HEK293T (cell line): ENCODE results near the gene DNAH12.
"Not testable (repeated sequence)": the region's sequence is repeated elsewhere in the genome, so short reads cannot be mapped to it uniquely, and the experiment has no call there.

Source experiments
- CTCF ChIA-PET: fragments of 350-600 bp; formaldehyde crosslinking; extraction: SDS; loops from one replicate; lab custom pipeline; 2021; ENCODE audit warnings: antibody characterized with exemption, inconsistent platforms; lab: Yijun Ruan, JAX
- POLR2A ChIA-PET: fragments of 350-600 bp; formaldehyde crosslinking; extraction: SDS; loops from one replicate; lab custom pipeline; 2020; ENCODE audit warnings: antibody characterized with exemption, inconsistent platforms; lab: Yijun Ruan, JAX
- DNase-seq: peaks from one replicate; pipeline ENCODE4 v3.0.0; 2012; ENCODE audit warnings: mixed read lengths; ENCODE audit errors: extremely low spot score
- ARNT ChIP-seq: fragments of 450-650 bp; IDR thresholded peaks from 2 replicates; pipeline ENCODE4 v1.6.1; 2017; ENCODE audit warnings: mild to moderate bottlenecking
- BHLHE40 ChIP-seq: fragments of 450-650 bp; IDR thresholded peaks from 2 replicates; pipeline ENCODE4 v1.6.1; 2016; ENCODE audit warnings: mild to moderate bottlenecking, moderate library complexity, borderline replicate concordance
- CTBP1 ChIP-seq: fragments of 450-650 bp; IDR thresholded peaks from 2 replicates; pipeline ENCODE4 v1.6.1; 2016; ENCODE audit warnings: borderline replicate concordance
- ELF4 ChIP-seq: fragments of 450-650 bp; IDR thresholded peaks from 2 replicates; pipeline ENCODE4 v1.6.1; 2017; ENCODE audit warnings: antibody characterized with exemption
- FOXA1 ChIP-seq: fragments of 450-650 bp; IDR thresholded peaks from 2 replicates; pipeline ENCODE4 v1.6.1; 2016; ENCODE audit warnings: mild to moderate bottlenecking
- FOXK2 ChIP-seq: fragments of 450-650 bp; IDR thresholded peaks from 2 replicates; pipeline ENCODE4 v1.6.1; 2016; ENCODE audit warnings: mild to moderate bottlenecking
- FOXM1 ChIP-seq: fragments of 450-650 bp; IDR thresholded peaks from 2 replicates; pipeline ENCODE4 v1.6.1; 2017; ENCODE audit warnings: mild to moderate bottlenecking, borderline replicate concordance
- HDGF ChIP-seq: fragments of 450-650 bp; IDR thresholded peaks from 2 replicates; pipeline ENCODE4 v1.6.1; 2017; ENCODE audit warnings: antibody characterized with exemption, borderline replicate concordance
- L3MBTL2 ChIP-seq: fragments of 450-650 bp; conservative IDR thresholded peaks from 2 replicates; pipeline ENCODE4 v1.6.1; 2016; ENCODE audit warnings: mild to moderate bottlenecking
- LEF1 ChIP-seq: fragments of 450-650 bp; IDR thresholded peaks from 2 replicates; pipeline ENCODE4 v1.6.1; 2017; ENCODE audit warnings: mild to moderate bottlenecking, borderline replicate concordance
- NFRKB ChIP-seq: fragments of 450-650 bp; IDR thresholded peaks from 2 replicates; pipeline ENCODE4 v1.6.1; 2016; ENCODE audit warnings: mild to moderate bottlenecking, moderate library complexity
- SP1 ChIP-seq: fragments of 450-650 bp; IDR thresholded peaks from 2 replicates; pipeline ENCODE4 v1.6.1; 2017
- SUZ12 ChIP-seq: fragments of 450-650 bp; IDR thresholded peaks from 2 replicates; pipeline ENCODE4 v1.6.1; 2016; ENCODE audit warnings: mild to moderate bottlenecking
- TARDBP ChIP-seq: fragments of 450-650 bp; IDR thresholded peaks from 2 replicates; pipeline ENCODE4 v1.6.1; 2016
- ZNF384 ChIP-seq: fragments of 450-650 bp; IDR thresholded peaks from 2 replicates; pipeline ENCODE4 v1.6.1; 2016
- TF ChIP-seq, protein P1 (sequence below): fragments of 450-650 bp; IDR thresholded peaks from 2 replicates; pipeline ENCODE4 v1.6.1; 2016

DNAH12 gene

DNA sequence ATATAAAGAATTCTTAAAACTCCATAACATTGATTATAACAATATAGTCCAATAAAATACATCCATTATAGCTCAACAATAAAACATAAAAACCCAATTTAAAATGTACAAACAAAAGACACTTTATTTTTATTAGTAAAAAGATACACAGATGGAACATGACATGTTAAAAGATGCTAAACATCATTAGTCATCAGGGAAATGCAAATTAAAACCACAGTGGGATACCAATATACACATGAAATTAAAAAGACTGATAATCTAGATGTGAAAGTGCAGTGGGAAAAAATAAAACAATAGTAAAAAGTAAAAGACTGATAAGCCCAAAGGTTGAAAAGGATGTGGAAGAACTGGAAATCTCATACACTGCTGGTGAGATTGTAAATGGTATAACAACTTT is 46.2 kb downstream of the DNAH12 start:
- no peak for DNase-seq
- ChIA-PET POLR2A (no interaction called here), CTCF (interaction anchor here (0.6 kb wide), 1 partner anchor 244 kb away, joined by 3 read pairs; no protein-coding TSS in a partner anchor)
- TF ChIP-seq SUZ12 (no peak), CTBP1 (no peak), SP1 (no peak), LEF1 (no peak), FOXM1 (no peak), BHLHE40 (no peak), TARDBP (no peak), FOXA1 (no peak), ELF4 (no peak), NFRKB (no peak), L3MBTL2 (no peak), ZNF384 (no peak), ARNT (no peak), HDGF (no peak), FOXK2 (no peak)
- TF ChIP-seq, protein P1, sequence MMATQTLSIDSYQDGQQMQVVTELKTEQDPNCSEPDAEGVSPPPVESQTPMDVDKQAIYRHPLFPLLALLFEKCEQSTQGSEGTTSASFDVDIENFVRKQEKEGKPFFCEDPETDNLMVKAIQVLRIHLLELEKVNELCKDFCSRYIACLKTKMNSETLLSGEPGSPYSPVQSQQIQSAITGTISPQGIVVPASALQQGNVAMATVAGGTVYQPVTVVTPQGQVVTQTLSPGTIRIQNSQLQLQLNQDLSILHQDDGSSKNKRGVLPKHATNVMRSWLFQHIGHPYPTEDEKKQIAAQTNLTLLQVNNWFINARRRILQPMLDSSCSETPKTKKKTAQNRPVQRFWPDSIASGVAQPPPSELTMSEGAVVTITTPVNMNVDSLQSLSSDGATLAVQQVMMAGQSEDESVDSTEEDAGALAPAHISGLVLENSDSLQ: no peak

DNA sequence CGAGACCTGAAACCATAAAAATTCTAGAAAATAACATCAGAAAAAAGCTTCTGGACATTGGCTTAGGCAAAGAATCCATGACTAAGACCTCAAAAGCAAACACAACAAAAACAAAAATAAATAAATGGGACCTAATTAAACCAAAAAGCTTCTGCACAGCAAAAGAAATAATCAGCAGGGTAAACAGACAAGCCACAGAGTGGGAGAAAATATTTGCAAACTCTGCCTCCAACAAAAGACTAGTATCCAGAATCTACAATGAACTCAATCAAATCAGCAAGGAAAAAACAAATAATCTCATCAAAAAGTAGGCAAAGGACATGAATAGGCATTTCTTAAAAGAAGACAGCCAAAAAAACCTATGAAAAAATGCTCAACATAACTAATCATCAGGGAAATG is 59.6 kb downstream of the DNAH12 start:
- CTCF ChIA-PET: no interaction called here
- TF ChIP-seq HDGF: no peak
- TF ChIP-seq SUZ12: no peak
- no peak for TF ChIP-seq ZNF384
- TF ChIP-seq CTBP1: no peak
- TF ChIP-seq FOXM1: no peak
- TF ChIP-seq L3MBTL2: no peak
- POLR2A ChIA-PET: no interaction called here

DNA sequence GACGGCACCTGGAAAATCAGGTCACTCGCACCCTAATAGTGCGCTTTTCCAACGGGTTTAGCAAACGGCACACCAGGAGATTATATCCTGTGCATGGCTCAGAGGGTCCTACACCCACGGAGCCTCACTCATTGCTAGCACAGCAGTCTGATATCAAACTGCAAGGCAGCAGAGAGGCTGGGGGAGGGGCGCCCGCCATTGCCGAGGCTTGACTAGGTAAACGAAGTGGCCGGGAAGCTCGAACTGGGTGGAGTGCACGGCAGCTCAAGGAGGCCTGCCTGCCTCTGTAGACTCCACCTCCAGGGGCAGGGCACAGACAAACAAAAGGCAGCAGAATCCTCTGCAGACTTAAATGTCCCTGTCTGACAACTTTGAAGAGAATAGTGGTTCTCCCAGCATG is 67.0 kb downstream of the DNAH12 start:
- POLR2A ChIA-PET, CTCF ChIA-PET, DNase-seq: not testable (repeated sequence)

More for the DNA sequence above, 59.6 kb downstream of the DNAH12 start:
- DNase-seq: no peak

DNA sequence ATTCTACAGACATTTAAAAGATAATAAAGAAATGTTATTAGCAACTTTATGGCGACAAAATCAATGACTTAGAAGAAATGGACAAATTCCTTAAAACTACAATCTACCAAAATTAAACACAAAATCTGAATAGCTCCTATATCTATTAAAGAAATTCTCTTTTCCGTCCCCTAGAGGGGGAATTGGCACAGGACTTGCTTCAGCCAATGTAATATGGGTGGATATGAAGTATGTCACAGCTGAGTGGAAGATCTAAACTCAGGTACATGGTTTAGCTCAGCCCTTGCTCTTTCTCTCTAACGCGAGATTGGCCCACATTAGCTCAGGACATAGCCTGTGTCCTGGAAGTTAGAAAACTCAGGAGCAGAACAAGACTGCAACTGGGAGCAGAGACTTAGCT is 79.3 kb downstream of the DNAH12 start:
- POLR2A ChIA-PET: interaction anchor here (1.1 kb wide), 2 partner anchors 91 kb away, joined by 3 read pairs; partner anchors contain the start of gene PDE12

GRCh38 chr3:57464011-57464410 is 80.1 kb downstream of the DNAH12 start:
- ChIA-PET CTCF (interaction anchor here (0.9 kb wide), 1 partner anchor 20 kb away, joined by 3 read pairs; no protein-coding TSS in a partner anchor), POLR2A (interaction anchor here (1.1 kb wide), 1 partner anchor 92 kb away, joined by 3 read pairs; the partner anchor contains the start of gene PDE12)
- DNase-seq: no peak
- TF ChIP-seq L3MBTL2 (no peak), BHLHE40 (no peak), LEF1 (no peak), FOXA1 (no peak), SUZ12 (no peak), ARNT (no peak), TARDBP (no peak), ZNF384 (no peak), SP1 (no peak), CTBP1 (no peak), NFRKB (no peak), HDGF (no peak), FOXK2 (no peak), FOXM1 (no peak)
- TF ChIP-seq, protein P1: no peak

More for the DNA sequence above, 79.3 kb downstream of the DNAH12 start:
- peak; percentile 16 for DNase-seq
- no peak for TF ChIP-seq TARDBP
- no peak for TF ChIP-seq L3MBTL2
- TF ChIP-seq SP1: no peak
- no peak for TF ChIP-seq NFRKB
- no peak for TF ChIP-seq ARNT
- no peak for TF ChIP-seq SUZ12
- TF ChIP-seq ELF4: no peak
- TF ChIP-seq LEF1: no peak
- no peak for TF ChIP-seq BHLHE40
- TF ChIP-seq, protein P1: no peak
- no peak for TF ChIP-seq HDGF
- TF ChIP-seq CTBP1: no peak
- TF ChIP-seq FOXA1: no peak
- TF ChIP-seq ZNF384: no peak
- CTCF ChIA-PET: interaction anchor here (0.8 kb wide), 1 partner anchor 8 kb away, joined by 3 read pairs; no protein-coding TSS in a partner anchor

GRCh38 chr3:57451150-57451846 is 92.8 kb downstream of the DNAH12 start:
- CTCF ChIA-PET: no interaction called here
- no peak for DNase-seq
- POLR2A ChIA-PET: no interaction called here
- TF ChIP-seq NFRKB: no peak
- TF ChIP-seq ELF4: no peak
- TF ChIP-seq BHLHE40: no peak
- TF ChIP-seq HDGF: no peak
- TF ChIP-seq FOXA1: no peak
- TF ChIP-seq SP1: no peak
- TF ChIP-seq SUZ12: no peak
- TF ChIP-seq, protein P1: no peak
- TF ChIP-seq L3MBTL2: no peak
- no peak for TF ChIP-seq FOXK2
- no peak for TF ChIP-seq FOXM1
- TF ChIP-seq ARNT: no peak
- no peak for TF ChIP-seq LEF1
- no peak for TF ChIP-seq TARDBP

DNA sequence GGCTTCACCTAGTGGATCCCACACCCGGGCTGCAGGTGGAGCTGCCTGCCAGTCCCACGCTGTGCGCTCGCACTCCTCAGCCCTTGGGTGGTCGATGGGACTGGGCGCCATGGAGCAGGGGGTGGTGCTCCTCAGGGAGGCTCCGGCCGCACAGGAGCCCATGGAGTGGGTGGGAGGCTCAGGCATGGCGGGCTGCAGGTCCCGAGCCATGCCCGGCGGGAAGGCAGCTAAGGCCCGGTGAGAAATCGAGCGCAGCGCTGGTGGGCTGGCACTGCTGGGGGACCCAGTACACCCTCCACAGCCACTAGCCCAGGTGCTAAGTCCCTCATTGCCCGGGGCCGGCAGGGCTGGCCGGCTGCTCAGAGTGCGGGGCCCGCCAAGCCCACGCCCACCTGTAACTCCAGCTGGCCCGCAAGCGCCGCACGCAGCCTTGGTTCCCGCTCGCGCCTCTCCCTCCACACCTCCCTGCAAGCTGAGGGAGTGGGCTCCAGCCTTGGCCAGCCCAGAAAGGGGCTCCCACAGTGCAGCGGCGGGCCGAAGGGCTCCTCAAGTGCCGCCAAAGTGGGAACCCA is 94.8 kb downstream of the DNAH12 start:
- CTCF ChIA-PET, POLR2A ChIA-PET, DNase-seq: not testable (repeated sequence)

DNA sequence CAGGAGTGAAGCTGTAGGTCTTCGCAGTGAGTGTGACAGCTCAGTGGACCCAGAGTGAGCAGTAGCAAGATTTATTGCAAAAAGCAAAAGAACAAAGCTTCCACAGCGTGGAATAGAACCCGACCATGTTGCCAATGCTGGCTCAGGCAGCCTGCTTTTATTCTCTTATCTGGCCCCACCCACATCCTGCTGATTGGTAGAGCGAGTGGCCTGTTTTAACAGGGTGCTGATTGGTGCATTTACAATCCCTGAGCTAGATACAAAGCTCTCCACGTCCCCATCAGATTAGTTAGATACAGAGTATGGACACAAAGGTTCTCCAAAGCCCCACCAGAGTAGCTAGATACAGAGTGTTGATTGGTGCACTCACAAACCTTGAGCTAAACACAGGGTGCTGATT is 95.7 kb downstream of the DNAH12 start:
- POLR2A ChIA-PET, CTCF ChIA-PET, DNase-seq: not testable (repeated sequence)
